ENCODE data around the gene MOCOS.

Gene MOCOS

GRCh38 chr18:36187193-36187825 lies at the start of gene MOCOS:
MOCOS (plus strand) TSS chr18:36187497; CDS start chr18:36187540, 43 bp downstream.
- Mint-ChIP-seq H3K4me1 (peaks cover 17% of the 10 kb centered on the region), H3K27me3 (ENCODE audit: low read depth) (peaks cover 57% of the 10 kb centered on the region), H3K36me3 (ENCODE audit: low read depth) (no peaks in the 10 kb centered on the region), H3K4me3 (peak within 1 kb of the TSS; percentile 87 to 89 (median 88)), H3K9me3 (no peaks in the 10 kb centered on the region), H3K27ac (no peak within 1 kb of the TSS)
- no peak for TF ChIP-seq CTCF (IDR thresholded peaks at IDR 0.05; ENCODE audit: unreplicated experiment in 3 of 3)

GRCh38 chr18:36139245-36139644 lies 48.1 kb upstream of the MOCOS start:
- no peaks in the 10 kb centered on the region for H3K27me3 Mint-ChIP-seq (ENCODE audit: low read depth)
- no peak overlapping the region for H3K27ac Mint-ChIP-seq
- peaks cover 59% of the 10 kb centered on the region for H3K36me3 Mint-ChIP-seq (ENCODE audit: low read depth)
- H3K9me3 Mint-ChIP-seq = no peaks in the 10 kb centered on the region
- TF ChIP-seq CTCF (IDR thresholded peaks at IDR 0.05; ENCODE audit: unreplicated experiment in 3 of 3) = no peak
- no peaks in the 10 kb centered on the region for H3K4me1 Mint-ChIP-seq
- H3K4me3 Mint-ChIP-seq = no peak overlapping the region

GRCh38 chr18:36141576-36141975 lies 45.7 kb upstream of the MOCOS start:
- Mint-ChIP-seq H3K27me3 (ENCODE audit: low read depth) (no peaks in the 10 kb centered on the region), H3K4me1 (no peaks in the 10 kb centered on the region), H3K36me3 (ENCODE audit: low read depth) (peaks cover 66% of the 10 kb centered on the region), H3K9me3 (no peaks in the 10 kb centered on the region), H3K4me3 (no peak overlapping the region), H3K27ac (no peak overlapping the region)
- no peak for TF ChIP-seq CTCF (IDR thresholded peaks at IDR 0.05; ENCODE audit: unreplicated experiment in 3 of 3)

GRCh38 chr18:36142751-36143150 lies 44.5 kb upstream of the MOCOS start:
- no peaks in the 10 kb centered on the region for H3K9me3 Mint-ChIP-seq
- TF ChIP-seq CTCF (IDR thresholded peaks at IDR 0.05; ENCODE audit: unreplicated experiment in 3 of 3) = no peak
- no peaks in the 10 kb centered on the region for H3K27me3 Mint-ChIP-seq (ENCODE audit: low read depth)
- no peak overlapping the region for H3K27ac Mint-ChIP-seq
- H3K4me3 Mint-ChIP-seq = no peak overlapping the region
- peaks cover 67% of the 10 kb centered on the region for H3K36me3 Mint-ChIP-seq (ENCODE audit: low read depth)
- H3K4me1 Mint-ChIP-seq = no peaks in the 10 kb centered on the region

GRCh38 chr18:36143391-36143790 lies 43.9 kb upstream of the MOCOS start:
- H3K4me3 Mint-ChIP-seq = no peak overlapping the region

More at GRCh38 chr18:36143391-36143790, 43.9 kb upstream of the MOCOS start:
- Mint-ChIP-seq H3K27me3 (ENCODE audit: low read depth) (no peaks in the 10 kb centered on the region), H3K9me3 (no peaks in the 10 kb centered on the region), H3K36me3 (ENCODE audit: low read depth) (peaks cover 67% of the 10 kb centered on the region), H3K27ac (no peak overlapping the region), H3K4me1 (no peaks in the 10 kb centered on the region)
- TF ChIP-seq CTCF (IDR thresholded peaks at IDR 0.05; ENCODE audit: unreplicated experiment in 3 of 3) = no peak
